ENCODE data around the gene CRHR2. TPM values are rescaled to one million over a fixed set of nuclear protein-coding genes. Genes with fewer than 3 reads are reported as not detected.

Gene CRHR2
- total RNA-seq, 1 donor from 2014 or later: not detected

GRCh38 chr7:30700941-30701340 lies 18.7 kb upstream of the CRHR2 start:
- H3K4me3 ChIP-seq: no peak overlapping the region
- H3K9me3 ChIP-seq: no peaks in the 10 kb centered on the region
- DNase-seq: no peak
- H3K36me3 ChIP-seq: no peaks in the 10 kb centered on the region
- TF ChIP-seq CTCF (IDR thresholded peaks at IDR 0.05): no peak
- peaks cover 6% of the 10 kb centered on the region for H3K27me3 ChIP-seq (ENCODE audit: low read depth)
- H3K4me1 ChIP-seq: peaks cover 8% of the 10 kb centered on the region
- ATAC-seq: no peak
- intact Hi-C loops (cut with DNase I): no loop called here
- no peak overlapping the region for H3K27ac ChIP-seq

- peaks cover 6% of the 10 kb centered on the region for H3K27me3 ChIP-seq (ENCODE audit: low read depth)
- H3K4me1 ChIP-seq: peaks cover 8% of the 10 kb centered on the region
- ATAC-seq: peak in 1 of 2 donors; percentile 15
- intact Hi-C loops (cut with DNase I): no loop called here
- no peak overlapping the region for H3K4me3 ChIP-seq
- no peak for TF ChIP-seq CTCF (IDR thresholded peaks at IDR 0.05)
- DNase-seq: no peak
- H3K36me3 ChIP-seq: no peaks in the 10 kb centered on the region
- no peaks in the 10 kb centered on the region for H3K9me3 ChIP-seq
- no peak overlapping the region for H3K27ac ChIP-seq
These were observed 17.6 kb upstream of the CRHR2 start for GRCh38 chr7:30699706-30700495.

GRCh38 chr7:30698481-30698880 lies 16.2 kb upstream of the CRHR2 start:
- peak overlapping the region; percentile 37 for H3K4me3 ChIP-seq
- no peak overlapping the region for H3K27ac ChIP-seq
- no peaks in the 10 kb centered on the region for H3K36me3 ChIP-seq
- no peaks in the 10 kb centered on the region for H3K9me3 ChIP-seq
- H3K4me1 ChIP-seq: peaks cover 8% of the 10 kb centered on the region
- peaks cover 6% of the 10 kb centered on the region for H3K27me3 ChIP-seq (ENCODE audit: low read depth)
- TF ChIP-seq CTCF (IDR thresholded peaks at IDR 0.05): no peak
- intact Hi-C loops (cut with DNase I): no loop called here
- no peak for ATAC-seq
- no peak for DNase-seq

- no peak for TF ChIP-seq CTCF (IDR thresholded peaks at IDR 0.05)
- Histone ChIP-seq H3K27me3 (ENCODE audit: low read depth) (peaks cover 6% of the 10 kb centered on the region), H3K9me3 (no peaks in the 10 kb centered on the region), H3K4me1 (peaks cover 8% of the 10 kb centered on the region), H3K27ac (peak overlapping the region; percentile 48), H3K36me3 (no peaks in the 10 kb centered on the region), H3K4me3 (peak overlapping the region; percentile 37)
- intact Hi-C loops (cut with DNase I): no loop called here
- no peak for DNase-seq
- peak in 1 of 2 donors; percentile 22 for ATAC-seq
These were observed 15.6 kb upstream of the CRHR2 start for GRCh38 chr7:30697719-30698460.

- no peaks in the 10 kb centered on the region for H3K36me3 ChIP-seq
- H3K4me3 ChIP-seq: no peak overlapping the region
- peaks cover 4% of the 10 kb centered on the region for H3K27me3 ChIP-seq (ENCODE audit: low read depth)
- DNase-seq: no peak
- no peak overlapping the region for H3K27ac ChIP-seq
- TF ChIP-seq CTCF (IDR thresholded peaks at IDR 0.05): no peak
- intact Hi-C loops (cut with DNase I): no loop called here
- peaks cover 8% of the 10 kb centered on the region for H3K4me1 ChIP-seq
- H3K9me3 ChIP-seq: no peaks in the 10 kb centered on the region
- no peak for ATAC-seq
These were observed 12.8 kb upstream of the CRHR2 start for GRCh38 chr7:30694774-30695721.
